Measurements from ENCODE around the gene AFG3L2. TPM values are rescaled to one million over a fixed set of nuclear protein-coding genes. Genes with fewer than 3 reads are reported as not detected.
"Not testable (repeated sequence)": the region's sequence is repeated elsewhere in the genome, so short reads cannot be mapped to it uniquely, and the experiment has no call there.

Gene AFG3L2
- total RNA-seq, 1 experiment from 2014 or later, result 55.1 TPM

GRCh38 chr18:12391487-12392165 is 14.6 kb upstream of the AFG3L2 start:
- BruUV-seq (replicated peaks), result no TSS peak
- CTCF ChIA-PET, result interaction anchor here (0.6 to 2.3 kb wide), 3 partner anchors 14 to 324 kb away, joined by 3 to 10 read pairs (median 3); no protein-coding TSS in a partner anchor
- intact Hi-C loops (cut with micrococcal nuclease; ENCODE audit: unreplicated experiment), result loop anchor here (1.0 to 5.0 kb wide), 6 partner anchors 32 to 543 kb away; partner anchors contain the start of genes CEP76 and SPIRE1
- Mint-ChIP-seq H3K27ac (ENCODE audit: unreplicated experiment) (no peak overlapping the region), H3K27me3 (ENCODE audit: unreplicated experiment) (no peaks in the 10 kb centered on the region), H3K36me3 (ENCODE audit: insufficient read depth, unreplicated experiment) (peaks cover 7% of the 10 kb centered on the region), H3K4me1 (ENCODE audit: low read depth, unreplicated experiment) (peaks cover 22% of the 10 kb centered on the region), H3K9me3 (ENCODE audit: low read depth, unreplicated experiment) (no peaks in the 10 kb centered on the region), H3K4me3 (ENCODE audit: low read depth, unreplicated experiment) (no peak overlapping the region)
- peak; percentile 83 for TF ChIP-seq CTCF (IDR thresholded peaks at IDR 0.05; ENCODE audit: unreplicated experiment)
- peak; percentile 71 for DNase-seq

GRCh38 chr18:12388442-12388841 is 11.4 kb upstream of the AFG3L2 start:
- CTCF ChIA-PET, result interaction anchor here (0.7 kb wide), 1 partner anchor 11 kb away, joined by 3 read pairs; no protein-coding TSS in a partner anchor
- BruUV-seq (replicated peaks), result no TSS peak

GRCh38 chr18:12384261-12384660 is 7.2 kb upstream of the AFG3L2 start:
- Mint-ChIP-seq H3K36me3 (ENCODE audit: insufficient read depth, unreplicated experiment) (no peaks in the 10 kb centered on the region), H3K4me3 (ENCODE audit: low read depth, unreplicated experiment) (no peak overlapping the region), H3K9me3 (ENCODE audit: low read depth, unreplicated experiment) (no peaks in the 10 kb centered on the region), H3K4me1 (ENCODE audit: low read depth, unreplicated experiment) (no peaks in the 10 kb centered on the region), H3K27ac (ENCODE audit: unreplicated experiment) (no peak overlapping the region), H3K27me3 (ENCODE audit: unreplicated experiment) (no peaks in the 10 kb centered on the region)
- TF ChIP-seq CTCF (IDR thresholded peaks at IDR 0.05; ENCODE audit: unreplicated experiment), result no peak
- CTCF ChIA-PET, result interaction anchor here (1.8 kb wide), 1 partner anchor 9 kb away, joined by 5 read pairs; no protein-coding TSS in a partner anchor
- no TSS peak for BruUV-seq (replicated peaks)
- no peak for DNase-seq
- intact Hi-C loops (cut with micrococcal nuclease; ENCODE audit: unreplicated experiment), result no loop called here

More at GRCh38 chr18:12388442-12388841, 11.4 kb upstream of the AFG3L2 start:
- Mint-ChIP-seq H3K27ac (ENCODE audit: unreplicated experiment) (no peak overlapping the region), H3K27me3 (ENCODE audit: unreplicated experiment) (no peaks in the 10 kb centered on the region), H3K9me3 (ENCODE audit: low read depth, unreplicated experiment) (no peaks in the 10 kb centered on the region), H3K4me3 (ENCODE audit: low read depth, unreplicated experiment) (no peak overlapping the region), H3K36me3 (ENCODE audit: insufficient read depth, unreplicated experiment) (no peaks in the 10 kb centered on the region), H3K4me1 (ENCODE audit: low read depth, unreplicated experiment) (no peaks in the 10 kb centered on the region)
- intact Hi-C loops (cut with micrococcal nuclease; ENCODE audit: unreplicated experiment), result no loop called here
- DNase-seq, result no peak
- TF ChIP-seq CTCF (IDR thresholded peaks at IDR 0.05; ENCODE audit: unreplicated experiment), result no peak

GRCh38 chr18:12383759-12384158 is 6.7 kb upstream of the AFG3L2 start:
- H3K27me3 Mint-ChIP-seq (ENCODE audit: unreplicated experiment); H3K36me3 Mint-ChIP-seq (ENCODE audit: insufficient read depth, unreplicated experiment); H3K9me3 Mint-ChIP-seq (ENCODE audit: low read depth, unreplicated experiment); H3K4me3 Mint-ChIP-seq (ENCODE audit: low read depth, unreplicated experiment); BruUV-seq (replicated peaks); intact Hi-C loops (cut with micrococcal nuclease; ENCODE audit: unreplicated experiment); H3K27ac Mint-ChIP-seq (ENCODE audit: unreplicated experiment); DNase-seq; H3K4me1 Mint-ChIP-seq (ENCODE audit: low read depth, unreplicated experiment): not testable (repeated sequence)
- CTCF ChIA-PET, result interaction anchor here (1.8 kb wide), 1 partner anchor 9 kb away, joined by 5 read pairs; no protein-coding TSS in a partner anchor

- H3K27me3 Mint-ChIP-seq (ENCODE audit: unreplicated experiment); BruUV-seq (replicated peaks); H3K36me3 Mint-ChIP-seq (ENCODE audit: insufficient read depth, unreplicated experiment); H3K27ac Mint-ChIP-seq (ENCODE audit: unreplicated experiment); DNase-seq; CTCF ChIA-PET; H3K9me3 Mint-ChIP-seq (ENCODE audit: low read depth, unreplicated experiment); H3K4me1 Mint-ChIP-seq (ENCODE audit: low read depth, unreplicated experiment); intact Hi-C loops (cut with micrococcal nuclease; ENCODE audit: unreplicated experiment); H3K4me3 Mint-ChIP-seq (ENCODE audit: low read depth, unreplicated experiment): not testable (repeated sequence)
Measured at GRCh38 chr18:12382221-12382814, 5.3 kb upstream of the AFG3L2 start.

GRCh38 chr18:12378198-12378558 is 1.2 kb upstream of the AFG3L2 start:
- CTCF ChIA-PET, result interaction anchor here (1.2 kb wide), 1 partner anchor 12 kb away, joined by 10 read pairs; no protein-coding TSS in a partner anchor
- intact Hi-C loops (cut with micrococcal nuclease; ENCODE audit: unreplicated experiment), result loop anchor here (5.0 kb wide), 1 partner anchor 569 kb away; the partner anchor contains the start of gene SEH1L
- peak overlapping the region; percentile 89 for H3K4me3 Mint-ChIP-seq (ENCODE audit: low read depth, unreplicated experiment)
- not testable (repeated sequence) for H3K27me3 Mint-ChIP-seq (ENCODE audit: unreplicated experiment); BruUV-seq (replicated peaks); DNase-seq; H3K9me3 Mint-ChIP-seq (ENCODE audit: low read depth, unreplicated experiment)
- peaks cover 44% of the 10 kb centered on the region for H3K36me3 Mint-ChIP-seq (ENCODE audit: insufficient read depth, unreplicated experiment)
- H3K27ac Mint-ChIP-seq (ENCODE audit: unreplicated experiment), result peak overlapping the region; percentile 92
- peaks cover 28% of the 10 kb centered on the region for H3K4me1 Mint-ChIP-seq (ENCODE audit: low read depth, unreplicated experiment)

All from Calu3 (cell line).